ENCODE measurements around the gene TTLL5. TPM values are rescaled to one million over a fixed set of nuclear protein-coding genes. Genes with fewer than 3 reads are reported as not detected.

Gene TTLL5
- total RNA-seq, 1 donor from 2014 or later, result 26.0 TPM

- Histone ChIP-seq H3K4me1 (peaks cover 40% of the 10 kb centered on the region), H3K27me3 (no peaks in the 10 kb centered on the region), H3K9me3 (no peaks in the 10 kb centered on the region), H3K36me3 (peaks cover 11% of the 10 kb centered on the region), H3K27ac (peak overlapping the region; percentile 11), H3K4me3 (no peak overlapping the region)
- ATAC-seq (no peak), DNase-seq (no peak)
- TF ChIP-seq, protein P1, sequence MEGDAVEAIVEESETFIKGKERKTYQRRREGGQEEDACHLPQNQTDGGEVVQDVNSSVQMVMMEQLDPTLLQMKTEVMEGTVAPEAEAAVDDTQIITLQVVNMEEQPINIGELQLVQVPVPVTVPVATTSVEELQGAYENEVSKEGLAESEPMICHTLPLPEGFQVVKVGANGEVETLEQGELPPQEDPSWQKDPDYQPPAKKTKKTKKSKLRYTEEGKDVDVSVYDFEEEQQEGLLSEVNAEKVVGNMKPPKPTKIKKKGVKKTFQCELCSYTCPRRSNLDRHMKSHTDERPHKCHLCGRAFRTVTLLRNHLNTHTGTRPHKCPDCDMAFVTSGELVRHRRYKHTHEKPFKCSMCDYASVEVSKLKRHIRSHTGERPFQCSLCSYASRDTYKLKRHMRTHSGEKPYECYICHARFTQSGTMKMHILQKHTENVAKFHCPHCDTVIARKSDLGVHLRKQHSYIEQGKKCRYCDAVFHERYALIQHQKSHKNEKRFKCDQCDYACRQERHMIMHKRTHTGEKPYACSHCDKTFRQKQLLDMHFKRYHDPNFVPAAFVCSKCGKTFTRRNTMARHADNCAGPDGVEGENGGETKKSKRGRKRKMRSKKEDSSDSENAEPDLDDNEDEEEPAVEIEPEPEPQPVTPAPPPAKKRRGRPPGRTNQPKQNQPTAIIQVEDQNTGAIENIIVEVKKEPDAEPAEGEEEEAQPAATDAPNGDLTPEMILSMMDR (IDR thresholded peaks at IDR 0.05), result no peak
- intact Hi-C loops (cut with DNase I), result no loop called here
Measured at GRCh38 chr14:75987201-75987970, 326.3 kb downstream of the TTLL5 start.

- Histone ChIP-seq H3K27ac (peak overlapping the region; percentile 75), H3K36me3 (peaks cover 15% of the 10 kb centered on the region), H3K4me3 (no peak overlapping the region), H3K27me3 (no peaks in the 10 kb centered on the region), H3K9me3 (no peaks in the 10 kb centered on the region), H3K4me1 (peaks cover 33% of the 10 kb centered on the region)
- peak; percentile 5 for ATAC-seq
- intact Hi-C loops (cut with DNase I), result no loop called here
- no peak for DNase-seq
- TF ChIP-seq, protein P1 (IDR thresholded peaks at IDR 0.05), result no peak
Measured at GRCh38 chr14:75989134-75989533, 328.1 kb downstream of the TTLL5 start.

- Histone ChIP-seq H3K36me3 (peaks cover 15% of the 10 kb centered on the region), H3K4me1 (peaks cover 38% of the 10 kb centered on the region), H3K27ac (no peak overlapping the region), H3K27me3 (no peaks in the 10 kb centered on the region), H3K9me3 (no peaks in the 10 kb centered on the region), H3K4me3 (no peak overlapping the region)
- DNase-seq (no peak), ATAC-seq (no peak)
- TF ChIP-seq, protein P1 (IDR thresholded peaks at IDR 0.05), result no peak
- intact Hi-C loops (cut with DNase I), result no loop called here
Measured at GRCh38 chr14:75990297-75990696, 329.3 kb downstream of the TTLL5 start.

DNA sequence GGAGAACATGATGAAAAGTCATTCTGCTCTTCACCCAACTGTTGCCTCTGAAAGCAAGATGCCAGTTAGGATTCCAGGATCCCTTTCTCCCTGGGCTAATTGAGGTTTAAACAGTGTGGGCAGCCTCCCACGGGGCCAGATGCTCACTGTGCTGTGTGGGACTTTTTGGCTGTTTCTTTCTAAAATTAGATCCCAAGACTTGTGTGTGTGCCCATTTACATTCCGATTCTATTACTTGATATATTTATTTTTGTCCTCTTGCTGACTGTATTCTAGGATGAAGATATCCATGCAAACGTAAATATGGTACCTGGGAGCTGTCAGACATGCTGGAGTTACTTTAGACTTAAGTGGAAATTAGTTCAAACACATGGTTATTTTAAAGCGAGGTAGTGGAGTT lies 330.7 kb downstream of the TTLL5 start:
- ATAC-seq, result no peak
- DNase-seq, result no peak
- Histone ChIP-seq H3K9me3 (no peaks in the 10 kb centered on the region), H3K36me3 (peaks cover 16% of the 10 kb centered on the region), H3K27ac (no peak overlapping the region), H3K4me3 (no peak overlapping the region), H3K27me3 (no peaks in the 10 kb centered on the region), H3K4me1 (peaks cover 28% of the 10 kb centered on the region)
- intact Hi-C loops (cut with DNase I), result no loop called here
- TF ChIP-seq, protein P1 (IDR thresholded peaks at IDR 0.05), result no peak

GRCh38 chr14:75993567-75994041 lies 332.6 kb downstream of the TTLL5 start:
- ATAC-seq (no peak), DNase-seq (no peak)
- Histone ChIP-seq H3K4me1 (peaks cover 16% of the 10 kb centered on the region), H3K4me3 (no peak overlapping the region), H3K27ac (no peak overlapping the region), H3K36me3 (peaks cover 30% of the 10 kb centered on the region), H3K27me3 (no peaks in the 10 kb centered on the region), H3K9me3 (no peaks in the 10 kb centered on the region)
- TF ChIP-seq, protein P1 (IDR thresholded peaks at IDR 0.05), result no peak
- intact Hi-C loops (cut with DNase I), result no loop called here

All from upper lobe of right lung (tissue), 1 donor.